Neural progenitor cell (in vitro differentiated cells): ENCODE measurements around the gene TXNRD1.

Experiments used
- CTCF ChIP-seq: fragments of 200-600 bp; sonication (generic); IDR thresholded peaks from 2 replicates; pipeline ENCODE4 v1.5.1; 2017; ENCODE audit warnings: antibody characterized with exemption, mild to moderate bottlenecking
- EZH2 ChIP-seq: fragments of 200-600 bp; sonication (generic); IDR thresholded peaks from 2 replicates; pipeline ENCODE4 v1.6.1; 2017; ENCODE audit warnings: antibody characterized with exemption, mild to moderate bottlenecking, moderate library complexity

GRCh38 chr12:104355630-104356029 is 140.1 kb downstream of the TXNRD1 start:
- TF ChIP-seq CTCF, result no peak
- no peak for TF ChIP-seq EZH2
